ENCODE results near the gene NECTIN2.

Gene NECTIN2

DNA sequence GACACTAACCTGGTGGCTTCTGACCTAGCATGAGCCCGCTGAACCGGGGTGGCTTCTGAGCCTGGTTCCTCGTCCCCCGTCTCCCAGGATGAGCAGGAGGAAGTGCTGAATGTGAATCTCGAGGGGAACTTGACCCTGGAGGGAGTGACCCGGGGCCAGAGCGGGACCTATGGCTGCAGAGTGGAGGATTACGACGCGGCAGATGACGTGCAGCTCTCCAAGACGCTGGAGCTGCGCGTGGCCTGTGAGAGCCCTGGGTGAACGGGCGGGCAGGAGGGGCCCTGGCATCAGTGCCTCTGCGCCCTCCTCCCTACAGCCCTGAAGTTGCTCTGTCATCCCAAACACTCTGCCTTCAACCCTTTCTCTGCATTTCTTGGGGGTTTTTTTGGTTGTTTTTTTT, 31.6 kb upstream of the NECTIN2 start:
- Histone ChIP-seq H3F3A (ENCODE audit: insufficient read depth, low read length) (no peaks in the 10 kb centered on the region), H3K9me2 (ENCODE audit: low read depth, low read length) (no peaks in the 10 kb centered on the region), H3K4me1 (ENCODE audit: insufficient read depth, low read length, severe bottlenecking) (no peaks in the 10 kb centered on the region), H3K9me3 (ENCODE audit: low read length) (no peaks in the 10 kb centered on the region), H3K9ac (ENCODE audit: low read length) (no peak overlapping the region), H2AFZ (ENCODE audit: low read length) (no peak overlapping the region), H3K27me3 (ENCODE audit: insufficient read depth, low read length) (no peaks in the 10 kb centered on the region), H4K20me1 (ENCODE audit: insufficient read depth, low read length) (no peaks in the 10 kb centered on the region), H3K36me3 (ENCODE audit: insufficient read depth, low read length) (no peaks in the 10 kb centered on the region), H3K4me3 (ENCODE audit: low read depth, low read length, poor library complexity, severe bottlenecking) (no peak overlapping the region), H3K4me2 (ENCODE audit: low read length) (no peak overlapping the region), H3K27ac (ENCODE audit: low read depth, low read length, poor library complexity, severe bottlenecking) (no peak overlapping the region), H3K79me2 (ENCODE audit: insufficient read depth, low read length) (no peaks in the 10 kb centered on the region)
- TF ChIP-seq, protein P1, sequence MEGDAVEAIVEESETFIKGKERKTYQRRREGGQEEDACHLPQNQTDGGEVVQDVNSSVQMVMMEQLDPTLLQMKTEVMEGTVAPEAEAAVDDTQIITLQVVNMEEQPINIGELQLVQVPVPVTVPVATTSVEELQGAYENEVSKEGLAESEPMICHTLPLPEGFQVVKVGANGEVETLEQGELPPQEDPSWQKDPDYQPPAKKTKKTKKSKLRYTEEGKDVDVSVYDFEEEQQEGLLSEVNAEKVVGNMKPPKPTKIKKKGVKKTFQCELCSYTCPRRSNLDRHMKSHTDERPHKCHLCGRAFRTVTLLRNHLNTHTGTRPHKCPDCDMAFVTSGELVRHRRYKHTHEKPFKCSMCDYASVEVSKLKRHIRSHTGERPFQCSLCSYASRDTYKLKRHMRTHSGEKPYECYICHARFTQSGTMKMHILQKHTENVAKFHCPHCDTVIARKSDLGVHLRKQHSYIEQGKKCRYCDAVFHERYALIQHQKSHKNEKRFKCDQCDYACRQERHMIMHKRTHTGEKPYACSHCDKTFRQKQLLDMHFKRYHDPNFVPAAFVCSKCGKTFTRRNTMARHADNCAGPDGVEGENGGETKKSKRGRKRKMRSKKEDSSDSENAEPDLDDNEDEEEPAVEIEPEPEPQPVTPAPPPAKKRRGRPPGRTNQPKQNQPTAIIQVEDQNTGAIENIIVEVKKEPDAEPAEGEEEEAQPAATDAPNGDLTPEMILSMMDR (IDR thresholded peaks at IDR 0.05; ENCODE audit: low read length): no peak
- no peak for TF ChIP-seq EZH2 (IDR thresholded peaks at IDR 0.05; ENCODE audit: borderline replicate concordance, low read length)

DNA sequence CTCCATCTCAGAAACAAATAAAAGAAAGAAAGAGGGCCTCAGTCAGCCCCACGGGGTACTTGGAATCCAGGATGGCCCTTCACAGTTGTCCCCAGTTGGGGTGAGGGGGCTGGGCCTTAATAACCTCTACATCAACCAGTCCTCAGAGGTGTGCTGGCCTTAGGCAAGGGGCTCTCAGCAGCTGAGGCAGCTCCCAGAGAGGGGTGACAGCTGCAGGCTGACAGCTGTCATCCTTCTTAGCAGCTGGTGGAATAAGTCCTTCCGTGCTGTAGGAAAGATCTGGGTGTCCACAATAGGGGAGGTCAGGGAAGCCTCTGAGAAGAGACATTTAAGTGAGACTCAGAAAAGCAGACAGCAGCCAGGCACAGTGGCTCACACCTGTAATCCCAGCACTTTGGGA, 29.8 kb upstream of the NECTIN2 start:
- Histone ChIP-seq H4K20me1 (ENCODE audit: insufficient read depth, low read length) (no peaks in the 10 kb centered on the region), H3K4me2 (ENCODE audit: low read length) (no peak overlapping the region), H2AFZ (ENCODE audit: low read length) (no peak overlapping the region), H3K27me3 (ENCODE audit: insufficient read depth, low read length) (no peaks in the 10 kb centered on the region), H3K4me3 (ENCODE audit: low read depth, low read length, poor library complexity, severe bottlenecking) (no peak overlapping the region), H3K79me2 (ENCODE audit: insufficient read depth, low read length) (no peaks in the 10 kb centered on the region), H3K27ac (ENCODE audit: low read depth, low read length, poor library complexity, severe bottlenecking) (no peak overlapping the region), H3K4me1 (ENCODE audit: insufficient read depth, low read length, severe bottlenecking) (no peaks in the 10 kb centered on the region), H3F3A (ENCODE audit: insufficient read depth, low read length) (no peaks in the 10 kb centered on the region), H3K9me3 (ENCODE audit: low read length) (no peaks in the 10 kb centered on the region), H3K9me2 (ENCODE audit: low read depth, low read length) (no peaks in the 10 kb centered on the region), H3K9ac (ENCODE audit: low read length) (no peak overlapping the region), H3K36me3 (ENCODE audit: insufficient read depth, low read length) (no peaks in the 10 kb centered on the region)
- TF ChIP-seq EZH2 (IDR thresholded peaks at IDR 0.05; ENCODE audit: borderline replicate concordance, low read length): no peak

DNA sequence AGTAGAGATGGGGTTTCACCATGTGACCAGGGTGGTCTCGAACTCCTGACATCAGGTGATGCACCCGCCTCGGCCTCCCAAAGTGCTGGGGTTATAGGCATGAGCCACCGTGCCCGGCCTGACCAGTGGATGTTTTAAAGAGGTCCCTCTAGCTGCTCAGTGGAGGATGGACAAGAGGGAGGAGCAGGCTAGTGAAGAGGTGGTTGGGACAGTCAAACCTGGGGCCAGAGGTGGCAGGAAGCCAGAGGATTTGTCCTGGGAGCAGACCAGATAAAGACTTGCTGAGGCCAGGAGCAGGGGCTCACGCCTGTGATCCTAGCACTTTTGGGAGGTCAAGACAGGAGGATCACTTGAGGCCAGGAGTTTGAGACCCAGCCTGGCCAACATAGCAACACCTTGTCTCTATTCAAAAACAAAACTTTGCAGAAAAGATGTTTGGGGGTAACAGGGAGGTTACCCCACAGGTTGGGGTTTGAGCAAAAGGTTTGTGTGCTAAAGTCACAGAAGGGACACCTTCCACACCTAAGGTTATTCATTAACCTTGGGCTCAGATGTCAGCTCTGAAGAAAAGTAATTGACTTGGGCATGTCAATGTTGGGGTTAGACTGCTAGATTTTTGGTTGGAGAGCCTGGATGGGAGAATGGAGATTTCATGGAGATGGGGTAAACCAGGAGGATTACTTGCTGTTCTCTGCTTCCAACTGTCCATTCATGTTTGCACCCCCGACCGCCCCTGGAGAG, 28.2 kb upstream of the NECTIN2 start:
- no peaks in the 10 kb centered on the region for H3K9me2 ChIP-seq (ENCODE audit: low read depth, low read length)
- H3K27ac ChIP-seq (ENCODE audit: low read depth, low read length, poor library complexity, severe bottlenecking): no peak overlapping the region
- no peak for TF ChIP-seq EZH2 (IDR thresholded peaks at IDR 0.05; ENCODE audit: borderline replicate concordance, low read length)
- TF ChIP-seq, protein P1 (IDR thresholded peaks at IDR 0.05; ENCODE audit: low read length): no peak
- no peak overlapping the region for H2AFZ ChIP-seq (ENCODE audit: low read length)
- H3K4me2 ChIP-seq (ENCODE audit: low read length): no peak overlapping the region
- H3K79me2 ChIP-seq (ENCODE audit: insufficient read depth, low read length): no peaks in the 10 kb centered on the region
- no peaks in the 10 kb centered on the region for H3K9me3 ChIP-seq (ENCODE audit: low read length)
- H3K4me1 ChIP-seq (ENCODE audit: insufficient read depth, low read length, severe bottlenecking): no peaks in the 10 kb centered on the region
- H3K27me3 ChIP-seq (ENCODE audit: insufficient read depth, low read length): no peaks in the 10 kb centered on the region
- no peaks in the 10 kb centered on the region for H3K36me3 ChIP-seq (ENCODE audit: insufficient read depth, low read length)
- H3K4me3 ChIP-seq (ENCODE audit: low read depth, low read length, poor library complexity, severe bottlenecking): no peak overlapping the region
- H4K20me1 ChIP-seq (ENCODE audit: insufficient read depth, low read length): no peaks in the 10 kb centered on the region
- no peaks in the 10 kb centered on the region for H3F3A ChIP-seq (ENCODE audit: insufficient read depth, low read length)
- no peak overlapping the region for H3K9ac ChIP-seq (ENCODE audit: low read length)
